SK-N-SH treated with all-trans-retinoic acid at 6 μM for 48 hours (cell line): Measurements from ENCODE around the gene CELSR3.

Experiments used
- CREB5 ChIP-seq: fragments of 250-450 bp; sonication (Bioruptor Pico); IDR thresholded peaks from 2 replicates; pipeline ENCODE4 v1.5.1; 2020; ENCODE audit warnings: low read depth, mild to moderate bottlenecking, moderate library complexity
- CSRNP3 ChIP-seq: fragments of 250-450 bp; sonication (Bioruptor Pico); IDR thresholded peaks from 2 replicates; pipeline ENCODE4 v1.5.1; 2021; ENCODE audit warnings: mild to moderate bottlenecking, moderate library complexity
- GLIS3 ChIP-seq: fragments of 250-450 bp; sonication (Bioruptor Pico); IDR thresholded peaks from 2 replicates; pipeline ENCODE4 v1.5.0; 2020; ENCODE audit warnings: mild to moderate bottlenecking, moderate library complexity
- TOX ChIP-seq: fragments of 250-450 bp; sonication (Bioruptor Pico); IDR thresholded peaks from 2 replicates; pipeline ENCODE4 v1.8.0; 2021; ENCODE audit warnings: mild to moderate bottlenecking, moderate library complexity, borderline replicate concordance
- TSHZ2 ChIP-seq: fragments of 250-450 bp; sonication (Bioruptor Pico); IDR thresholded peaks from 2 replicates; pipeline ENCODE4 v1.5.0; 2020; ENCODE audit warnings: mild to moderate bottlenecking, moderate library complexity
- ZFP30 ChIP-seq: fragments of 450-650 bp; formaldehyde crosslinking; IDR thresholded peaks from 2 replicates; pipeline ENCODE4 v1.5.0; 2022; ENCODE audit warnings: mild to moderate bottlenecking, moderate library complexity

- TF ChIP-seq ZFP30 (no peak), GLIS3 (no peak), TOX (CRISPR knock-in tag) (no peak), CSRNP3 (CRISPR knock-in tag) (no peak), CREB5 (CRISPR knock-in tag) (no peak), TSHZ2 (CRISPR knock-in tag) (no peak)
These were observed 26.0 kb upstream of the CELSR3 start for GRCh38 chr3:48688737-48689075.
